B cell (primary cell): ENCODE results near the gene RBP2.

Experiments
- CTCF ChIP-seq: fragments of 200-600 bp; IDR thresholded peaks from one replicate; pipeline ENCODE4 v1.8.0; 2022; ENCODE audit warnings: antibody characterized with exemption, mild to moderate bottlenecking
- EZH2 ChIP-seq: IDR thresholded peaks from 2 replicates; pipeline ENCODE4 v1.6.1; 2012; ENCODE audit warnings: borderline replicate concordance, low read depth, mild to moderate bottlenecking, moderate library complexity, low read length; ENCODE audit not compliant: insufficient read depth, poor library complexity, severe bottlenecking

GRCh38 chr3:139457066-139457465 is 19.2 kb downstream of the RBP2 start:
- TF ChIP-seq CTCF = no peak
- TF ChIP-seq EZH2 = no peak
